Upper lobe of left lung (tissue), 6 donors: Measurements from ENCODE around the gene GRID1. TPM values are rescaled to one million over a fixed set of nuclear protein-coding genes. Genes with fewer than 3 reads are reported as not detected.

Experiments
- ATAC-seq, 2 donors: fragments of 200-7000 bp; cut with Tn5 transposase; one replicate each; pipeline ENCODE4 v1.9.1; 2022; ENCODE audit warnings: mild to moderate bottlenecking in 2 of 2, moderate library complexity in 2 of 2; ENCODE audit not compliant: low FRiP score in 2 of 2
- DNase-seq, 2 donors: peaks; one replicate each; pipeline ENCODE4 v3.0.0-alpha.2; 2019 to 2020
- H3K27ac ChIP-seq, 4 donors: fragments of 200-600 bp; sonication (generic); one replicate each; pipeline ENCODE4 v1.5.1; 2016 to 2019
- H3K27me3 ChIP-seq, 4 donors: fragments of 200-600 bp; sonication (generic); one replicate each; pipeline ENCODE4 v1.5.1; 2017 to 2019
- H3K36me3 ChIP-seq, 4 donors: fragments of 200-600 bp; sonication (generic); one replicate each; pipeline ENCODE4 v1.5.1; 2016 to 2019
- H3K4me1 ChIP-seq, 4 donors: fragments of 200-600 bp; sonication (generic); one replicate each; pipeline ENCODE4 v1.5.1; 2018 to 2019
- H3K4me3 ChIP-seq, 4 donors: fragments of 200-600 bp; sonication (generic); one replicate each; pipeline ENCODE4 v1.5.1; 2017 to 2019; ENCODE audit warnings: mild to moderate bottlenecking in 2 of 4, moderate library complexity in 1 of 4
- H3K9me3 ChIP-seq, 4 donors: fragments of 200-600 bp; sonication (generic); one replicate each; pipeline ENCODE4 v1.5.1; 2018 to 2019
- CTCF ChIP-seq, 6 experiments: fragments of 450-650 bp in 4 of 6; fragments of 200-600 bp in 2 of 6; sonication (generic) in 2 of 6; IDR thresholded peaks; one replicate each; pipeline ENCODE4 v1.5.1; 2016 to 2019; ENCODE audit warnings: antibody characterized with exemption in 6 of 6
- EP300 ChIP-seq, 4 donors: sonication (generic); formaldehyde crosslinking; IDR thresholded peaks; one replicate each; pipeline ENCODE4 v1.5.1; 2017; ENCODE audit warnings: antibody characterized with exemption in 4 of 4, control low read depth in 2 of 4
- POLR2A ChIP-seq, 4 donors: fragments of 450-650 bp; IDR thresholded peaks; one replicate each; pipeline ENCODE4 v1.5.1; 2016 to 2017; ENCODE audit warnings: antibody characterized with exemption in 4 of 4, mild to moderate bottlenecking in 2 of 4
- POLR2AphosphoS5 ChIP-seq, 2 donors: sonication (generic); formaldehyde crosslinking; IDR thresholded peaks; one replicate each; pipeline ENCODE4 v1.5.1; 2017; ENCODE audit warnings: antibody characterized with exemption in 2 of 2
- whole genome bisulfite sequencing, 2 donors: methylation state at CpG; one replicate each; pipeline ENCODE4 v1.1.5; 2017 to 2018; 5-methylcytosine and 5-hydroxymethylcytosine counted together
- total RNA-seq, 6 donors: library from RNA; depleted of rRNA in 4 of 6; stranded (reverse); fragments of >200 nt in 4 of 6; gene quantifications; one replicate each; pipeline versions ENCODE4 v1.1.0 to v1.2.1, GENCODE V29; 2016 to 2021
- donor health status: DM: no; HTN: no; CAD: no; lungs with moderate emphysema.
- donor health status: DM: no; HTN: yes; CAD: no; lungs with severe emphysema.

GRID1 gene
- total RNA-seq, 6 donors from 2014 or later, result 1.5 to 5.2 (median 3.2) TPM

- Histone ChIP-seq H3K4me3 (no peak overlapping the region), H3K9me3 (no peaks in the 10 kb centered on the region), H3K4me1 (no peaks in the 10 kb centered on the region), H3K27ac (no peak overlapping the region), H3K36me3 (no peaks in the 10 kb centered on the region), H3K27me3 (no peaks in the 10 kb centered on the region)
- DNase-seq (no peak), ATAC-seq (no peak)
- TF ChIP-seq POLR2A (IDR thresholded peaks at IDR 0.05) (no peak), EP300 (IDR thresholded peaks at IDR 0.05) (no peak)
- 74 to 87% methylated on average over 5 of the region's 5 CpGs for WGBS, 2 donors
Observed at GRCh38 chr10:86045896-86046295, 320.7 kb downstream of the GRID1 start.

GRCh38 chr10:86044029-86044428 lies 322.6 kb downstream of the GRID1 start:
- no peaks in the 10 kb centered on the region for H3K36me3 ChIP-seq
- H3K4me3 ChIP-seq, result no peak overlapping the region
- WGBS, 2 donors, result 36 to 48% methylated on average over 2 of the region's 2 CpGs
- no peaks in the 10 kb centered on the region for H3K4me1 ChIP-seq
- H3K27ac ChIP-seq, result no peak overlapping the region
- ATAC-seq (no peak), DNase-seq (no peak)
- no peaks in the 10 kb centered on the region for H3K27me3 ChIP-seq
- TF ChIP-seq CTCF (IDR thresholded peaks at IDR 0.05) (no peak), EP300 (IDR thresholded peaks at IDR 0.05) (no peak), POLR2A (IDR thresholded peaks at IDR 0.05) (no peak), POLR2AphosphoS5 (IDR thresholded peaks at IDR 0.05) (no peak)
- H3K9me3 ChIP-seq, result no peaks in the 10 kb centered on the region

GRCh38 chr10:86043236-86043635 lies 323.4 kb downstream of the GRID1 start:
- H3K4me3 ChIP-seq, result no peak overlapping the region
- H3K36me3 ChIP-seq, result no peaks in the 10 kb centered on the region
- H3K9me3 ChIP-seq, result no peaks in the 10 kb centered on the region
- ATAC-seq (no peak), DNase-seq (no peak)
- no peak for TF ChIP-seq POLR2AphosphoS5 (IDR thresholded peaks at IDR 0.05)
- no peak for TF ChIP-seq CTCF (IDR thresholded peaks at IDR 0.05)
- TF ChIP-seq POLR2A (IDR thresholded peaks at IDR 0.05), result no peak
- no peak for TF ChIP-seq EP300 (IDR thresholded peaks at IDR 0.05)
- 47 to 69% methylated on average over 3 of the region's 3 CpGs for WGBS, 2 donors
- H3K27ac ChIP-seq, result no peak overlapping the region
- H3K27me3 ChIP-seq, result no peaks in the 10 kb centered on the region
- H3K4me1 ChIP-seq, result no peaks in the 10 kb centered on the region

GRCh38 chr10:86042161-86042560 lies 324.4 kb downstream of the GRID1 start:
- WGBS, 2 donors, result 74 to 100% methylated on average over 1 to 2 of the region's 2 CpGs
- Histone ChIP-seq H3K27ac (no peak overlapping the region), H3K4me3 (no peak overlapping the region), H3K4me1 (no peaks in the 10 kb centered on the region), H3K27me3 (no peaks in the 10 kb centered on the region), H3K9me3 (no peaks in the 10 kb centered on the region), H3K36me3 (no peaks in the 10 kb centered on the region)
- TF ChIP-seq POLR2AphosphoS5 (IDR thresholded peaks at IDR 0.05) (no peak), POLR2A (IDR thresholded peaks at IDR 0.05) (no peak), EP300 (IDR thresholded peaks at IDR 0.05) (no peak), CTCF (IDR thresholded peaks at IDR 0.05) (no peak)
- DNase-seq (no peak), ATAC-seq (no peak)

- Histone ChIP-seq H3K27ac (no peak overlapping the region), H3K9me3 (no peaks in the 10 kb centered on the region), H3K4me1 (no peaks in the 10 kb centered on the region), H3K36me3 (no peaks in the 10 kb centered on the region), H3K4me3 (no peak overlapping the region), H3K27me3 (no peaks in the 10 kb centered on the region)
- ATAC-seq, result no peak
- WGBS, 2 donors, result 56 to 69% methylated on average over 3 of the region's 3 CpGs
- DNase-seq, result no peak
- TF ChIP-seq CTCF (IDR thresholded peaks at IDR 0.05) (no peak), POLR2A (IDR thresholded peaks at IDR 0.05) (no peak), POLR2AphosphoS5 (IDR thresholded peaks at IDR 0.05) (no peak), EP300 (IDR thresholded peaks at IDR 0.05) (no peak)
Observed at GRCh38 chr10:86041116-86041515, 325.5 kb downstream of the GRID1 start.
